Measurements from ENCODE around the gene CLDND2. TPM values are rescaled to one million over a fixed set of nuclear protein-coding genes. Genes with fewer than 3 reads are reported as not detected.

CLDND2 gene
- total RNA-seq, 4 donors from 2014 or later: not detected

DNA sequence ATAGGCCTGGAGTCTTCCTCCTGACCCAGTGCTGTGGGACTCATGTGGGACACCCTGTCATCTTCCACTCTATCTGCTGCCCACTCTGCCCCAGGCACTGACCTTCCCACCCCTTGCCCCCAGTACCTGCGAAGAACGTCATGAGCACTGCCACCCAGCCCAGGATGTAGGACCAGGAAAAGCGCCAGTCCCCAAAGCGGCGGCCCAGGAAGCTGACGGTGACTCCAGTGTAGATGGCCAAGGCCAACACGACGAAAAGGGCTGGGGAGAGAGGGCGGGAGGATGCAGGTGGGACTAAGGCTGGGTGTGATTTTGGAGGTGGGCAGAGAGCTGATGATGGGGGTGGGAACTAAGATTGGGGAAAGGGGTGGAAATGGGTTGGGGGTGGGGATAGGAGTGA is 11.6 kb upstream of the CLDND2 start:
- Histone ChIP-seq H3K4me1 (peaks cover 0 to 7% (median 0%) of the 10 kb centered on the region in 3 donors), H3K9me3 (no peaks in the 10 kb centered on the region), H3K4me3 (no peak overlapping the region), H3K27ac (no peak overlapping the region), H3K27me3 (no peaks in the 10 kb centered on the region), H3K36me3 (no peaks in the 10 kb centered on the region)
- no peak for TF ChIP-seq POLR2A (IDR thresholded peaks at IDR 0.05)
- TF ChIP-seq, protein P1, sequence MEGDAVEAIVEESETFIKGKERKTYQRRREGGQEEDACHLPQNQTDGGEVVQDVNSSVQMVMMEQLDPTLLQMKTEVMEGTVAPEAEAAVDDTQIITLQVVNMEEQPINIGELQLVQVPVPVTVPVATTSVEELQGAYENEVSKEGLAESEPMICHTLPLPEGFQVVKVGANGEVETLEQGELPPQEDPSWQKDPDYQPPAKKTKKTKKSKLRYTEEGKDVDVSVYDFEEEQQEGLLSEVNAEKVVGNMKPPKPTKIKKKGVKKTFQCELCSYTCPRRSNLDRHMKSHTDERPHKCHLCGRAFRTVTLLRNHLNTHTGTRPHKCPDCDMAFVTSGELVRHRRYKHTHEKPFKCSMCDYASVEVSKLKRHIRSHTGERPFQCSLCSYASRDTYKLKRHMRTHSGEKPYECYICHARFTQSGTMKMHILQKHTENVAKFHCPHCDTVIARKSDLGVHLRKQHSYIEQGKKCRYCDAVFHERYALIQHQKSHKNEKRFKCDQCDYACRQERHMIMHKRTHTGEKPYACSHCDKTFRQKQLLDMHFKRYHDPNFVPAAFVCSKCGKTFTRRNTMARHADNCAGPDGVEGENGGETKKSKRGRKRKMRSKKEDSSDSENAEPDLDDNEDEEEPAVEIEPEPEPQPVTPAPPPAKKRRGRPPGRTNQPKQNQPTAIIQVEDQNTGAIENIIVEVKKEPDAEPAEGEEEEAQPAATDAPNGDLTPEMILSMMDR (IDR thresholded peaks at IDR 0.05): no peak
- no peak for DNase-seq
- intact Hi-C loops (cut with DNase I): no loop called here
- WGBS, 2 donors: 75 to 98% methylated on average over 3 to 6 of the region's 9 CpGs

DNA sequence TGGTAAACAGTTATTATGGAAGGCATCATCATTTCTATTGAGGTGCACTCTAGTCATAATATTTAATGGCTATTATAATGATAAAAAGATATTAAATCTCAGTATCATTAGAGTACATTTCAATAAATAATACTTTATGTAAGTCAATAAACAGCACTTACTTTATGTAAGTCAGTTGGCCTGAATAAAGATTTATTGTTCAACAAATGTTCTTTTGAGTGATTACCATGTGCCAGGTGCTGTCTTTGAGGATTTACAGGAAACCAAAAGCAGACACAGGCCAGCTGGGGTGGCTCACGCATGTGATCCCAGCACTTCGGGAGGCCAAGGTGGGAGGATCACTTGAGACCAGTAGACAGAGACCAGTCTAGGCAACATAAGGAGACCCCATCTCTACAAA is 8.6 kb upstream of the CLDND2 start:
- no peak overlapping the region for H3K4me3 ChIP-seq
- 70 to 100% methylated on average over 2 of the region's 2 CpGs for WGBS, 2 donors
- no peaks in the 10 kb centered on the region for H3K27me3 ChIP-seq
- intact Hi-C loops (cut with DNase I): no loop called here
- DNase-seq: no peak
- peaks cover 0 to 7% (median 0%) of the 10 kb centered on the region in 3 donors for H3K4me1 ChIP-seq
- H3K27ac ChIP-seq: no peak overlapping the region
- no peaks in the 10 kb centered on the region for H3K9me3 ChIP-seq
- TF ChIP-seq, protein P1 (IDR thresholded peaks at IDR 0.05): no peak
- no peak for TF ChIP-seq POLR2A (IDR thresholded peaks at IDR 0.05)
- no peaks in the 10 kb centered on the region for H3K36me3 ChIP-seq

DNA sequence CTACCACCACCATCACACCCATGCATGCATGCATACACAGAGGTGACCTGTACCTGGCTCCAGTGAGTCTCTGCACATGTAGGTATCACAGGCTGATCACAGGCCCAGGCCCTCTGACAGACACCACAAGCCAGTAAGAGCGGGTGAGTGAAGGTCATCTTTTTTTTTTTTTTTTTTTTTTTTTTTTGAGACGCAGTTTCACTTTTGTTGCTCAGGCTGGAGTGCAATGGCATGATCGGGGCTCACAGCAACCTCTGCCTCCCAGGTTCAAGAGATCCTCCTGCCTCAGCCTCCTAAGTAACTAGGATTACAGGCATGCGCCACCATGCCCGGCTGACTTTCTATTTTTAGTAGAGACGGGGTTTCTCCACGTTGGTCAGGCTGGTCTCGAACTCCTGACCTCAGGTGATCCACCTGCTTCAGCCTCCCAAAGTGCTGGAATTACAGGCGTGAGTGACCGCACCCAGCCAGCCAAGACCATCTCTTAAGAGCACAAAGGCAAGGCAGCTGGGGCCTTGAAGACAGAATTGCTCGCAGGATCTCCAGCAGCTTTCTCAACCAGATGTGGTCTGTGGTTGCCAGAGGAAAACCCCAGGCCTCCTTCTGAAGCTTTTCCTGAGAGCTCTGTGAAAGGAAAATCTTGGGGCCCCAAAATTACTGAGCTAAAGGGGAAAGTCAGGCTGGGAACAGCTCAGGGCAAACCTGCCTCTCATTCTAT is 6.9 kb upstream of the CLDND2 start:
- peaks cover 0 to 2% (median 0%) of the 10 kb centered on the region in 3 donors for H3K4me1 ChIP-seq
- no peaks in the 10 kb centered on the region for H3K9me3 ChIP-seq
- no peak overlapping the region for H3K4me3 ChIP-seq
- intact Hi-C loops (cut with DNase I): no loop called here
- no peak overlapping the region for H3K27ac ChIP-seq
- WGBS, 2 donors: 67 to 87% methylated on average over 3 to 4 of the region's 11 CpGs
- H3K36me3 ChIP-seq: no peaks in the 10 kb centered on the region
- no peaks in the 10 kb centered on the region for H3K27me3 ChIP-seq
- DNase-seq: no peak
- TF ChIP-seq POLR2A (IDR thresholded peaks at IDR 0.05): no peak
- TF ChIP-seq, protein P1 (IDR thresholded peaks at IDR 0.05): no peak

DNA sequence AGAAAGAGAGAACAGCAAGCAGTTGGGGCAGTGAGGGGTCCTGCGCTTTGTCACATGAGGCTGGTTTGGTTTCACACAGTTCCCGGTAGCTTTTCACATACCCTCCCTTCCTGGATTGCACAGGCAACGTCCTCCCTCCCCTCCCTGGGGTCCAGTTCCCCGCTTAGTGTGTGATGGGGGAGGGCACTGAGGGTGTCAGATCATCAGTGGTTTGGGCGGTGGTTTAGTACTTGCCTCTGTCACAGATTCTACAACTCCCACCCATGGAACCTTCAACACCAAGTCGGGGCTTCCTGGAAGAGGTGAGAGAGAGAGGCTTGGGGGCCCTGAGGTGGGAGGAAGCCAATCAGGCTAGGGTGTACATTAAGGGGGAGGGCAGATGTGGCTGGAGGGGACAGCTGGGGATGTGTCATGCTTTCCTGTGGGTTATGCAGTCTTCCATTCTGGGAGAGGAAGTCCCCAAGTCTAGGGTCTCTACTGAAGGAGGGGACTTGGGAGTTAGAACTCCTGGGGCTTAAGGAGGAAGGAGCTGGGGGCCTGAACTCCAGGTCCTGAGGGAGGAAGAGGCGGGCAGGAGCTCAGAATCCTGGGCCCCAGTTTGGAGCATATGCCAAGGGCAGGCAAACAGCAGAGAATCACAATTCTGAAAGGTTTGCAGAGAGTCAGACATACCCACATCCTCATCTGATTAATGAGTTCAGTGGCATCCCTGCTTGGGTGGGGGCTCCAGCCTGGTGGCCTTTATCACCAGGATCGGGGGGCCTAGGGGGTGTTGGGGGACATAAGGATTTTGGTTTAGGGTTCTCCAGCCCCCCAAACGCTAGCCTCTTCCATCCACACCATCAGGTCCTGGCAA is 4.1 kb upstream of the CLDND2 start, which contains the start of gene NKG7:
NKG7 (minus strand) TSS at position 6 of the 856 bp plus-strand sequence. CDS start 119 bp downstream, outside the sequence.
- Histone ChIP-seq H3K4me1 (peaks cover 4 to 9% (median 7%) of the 10 kb centered on the region in 3 donors), H3K27me3 (no peaks in the 10 kb centered on the region), H3K27ac (peak within 1 kb of the TSS in 2 of 4 donors; percentile 28 to 44), H3K4me3 (peak within 1 kb of the TSS in 1 of 4 donors; percentile 19), H3K36me3 (no peaks in the 10 kb centered on the region), H3K9me3 (no peaks in the 10 kb centered on the region)
- intact Hi-C loops (cut with DNase I): no loop called here
- no peak for DNase-seq
- TF ChIP-seq, protein P1 (IDR thresholded peaks at IDR 0.05): no peak
- TF ChIP-seq POLR2A (IDR thresholded peaks at IDR 0.05): no peak
- WGBS, 2 donors: 27 to 42% methylated on average over 5 to 6 of the region's 9 CpGs

Measured in esophagus squamous epithelium (tissue), 5 donors.